OCI-LY1 (cell line): ENCODE results near the gene ODAD3.
A peak's percentile ranks its signal among the peaks of the same experiment; 100 is the strongest.
"Not testable (repeated sequence)": the region's sequence is repeated elsewhere in the genome, so short reads cannot be mapped to it uniquely, and the experiment has no call there.

ENCODE experiments used
- H2AFZ ChIP-seq: fragments of 200-600 bp; sonication (generic), shearing (Covaris generic); 2 replicates; pipeline ENCODE4 v1.6.0; 2014; ENCODE audit warnings: antibody characterized with exemption, mild to moderate bottlenecking, low read length
- H3F3A ChIP-seq: fragments of 200-600 bp; sonication (generic), shearing (Covaris generic); 2 replicates; pipeline ENCODE4 v1.6.0; 2014; ENCODE audit warnings: mild to moderate bottlenecking, antibody characterized with exemption, low read length, moderate library complexity; ENCODE audit not compliant: insufficient read depth
- H3K27ac ChIP-seq: fragments of 200-600 bp; sonication (generic); 2 replicates; pipeline ENCODE4 v1.5.1; 2014; ENCODE audit warnings: low read length, mixed run types, mild to moderate bottlenecking, low read depth; ENCODE audit not compliant: poor library complexity, severe bottlenecking
- H3K27me3 ChIP-seq: fragments of 200-600 bp; sonication (generic); 2 replicates; pipeline ENCODE4 v1.6.0; 2014; ENCODE audit warnings: antibody characterized with exemption, mild to moderate bottlenecking, low read length, moderate library complexity; ENCODE audit not compliant: insufficient read depth
- H3K36me3 ChIP-seq: fragments of 200-600 bp; sonication (generic); 2 replicates; pipeline ENCODE4 v1.6.1; 2014; ENCODE audit warnings: mild to moderate bottlenecking, antibody characterized with exemption, low read length, moderate library complexity, mixed read lengths; ENCODE audit not compliant: insufficient read depth
- H3K4me1 ChIP-seq: fragments of 200-600 bp; sonication (generic); 2 replicates; pipeline ENCODE4 v1.5.1; 2014; ENCODE audit warnings: mild to moderate bottlenecking, low read length, moderate library complexity; ENCODE audit not compliant: insufficient read depth, severe bottlenecking
- H3K4me2 ChIP-seq: fragments of 200-600 bp; sonication (generic), shearing (Covaris generic); 2 replicates; pipeline ENCODE4 v1.6.1; 2014; ENCODE audit warnings: low read length
- H3K4me3 ChIP-seq: fragments of 200-600 bp; sonication (generic); 2 replicates; pipeline ENCODE4 v1.5.1; 2014; ENCODE audit warnings: low read length, low read depth, mild to moderate bottlenecking, mixed read lengths; ENCODE audit not compliant: poor library complexity, severe bottlenecking
- H3K79me2 ChIP-seq: fragments of 200-600 bp; shearing (Covaris generic); 2 replicates; pipeline ENCODE4 v1.6.1; 2016; ENCODE audit warnings: mixed run types, low read length, mixed read lengths; ENCODE audit not compliant: insufficient read depth
- H3K9ac ChIP-seq: fragments of 200-600 bp; sonication (generic), shearing (Covaris generic); 2 replicates; pipeline ENCODE4 v1.6.1; 2014; ENCODE audit warnings: mild to moderate bottlenecking, low read length, mixed read lengths
- H3K9me2 ChIP-seq: fragments of 200-600 bp; sonication (generic), shearing (Covaris generic); 2 replicates; pipeline ENCODE4 v1.6.1; 2014; ENCODE audit warnings: low read depth, mild to moderate bottlenecking, low read length, mixed read lengths
- H3K9me3 ChIP-seq: fragments of 200-600 bp; shearing (Covaris generic); 2 replicates; pipeline ENCODE4 v1.6.1; 2014; ENCODE audit warnings: low read length, mixed read lengths
- H4K20me1 ChIP-seq: fragments of 200-600 bp; sonication (generic), shearing (Covaris generic); 2 replicates; pipeline ENCODE4 v1.6.0; 2016; ENCODE audit warnings: mild to moderate bottlenecking, low read length; ENCODE audit not compliant: insufficient read depth
- CTCF ChIP-seq: fragments of 200-600 bp; sonication (generic), shearing (Covaris generic); IDR thresholded peaks from 2 replicates; pipeline ENCODE4 v1.5.1; 2017; ENCODE audit warnings: mild to moderate bottlenecking, antibody characterized with exemption, low read length, moderate library complexity, mixed read lengths
- EZH2 ChIP-seq: fragments of 200-600 bp; sonication (generic), shearing (Covaris generic); IDR thresholded peaks from 2 replicates; pipeline ENCODE4 v1.8.0; 2017; ENCODE audit warnings: borderline replicate concordance, mixed run types, mild to moderate bottlenecking, antibody characterized with exemption, low read length, moderate library complexity, mixed read lengths

ODAD3 gene

GRCh38 chr19:11457115-11457514 lies 22.2 kb upstream of the ODAD3 start:
- H2AFZ ChIP-seq = no peak overlapping the region
- no peaks in the 10 kb centered on the region for H3F3A ChIP-seq
- H3K9me3 ChIP-seq = no peaks in the 10 kb centered on the region
- no peak overlapping the region for H3K4me3 ChIP-seq
- H3K79me2 ChIP-seq = no peaks in the 10 kb centered on the region
- no peaks in the 10 kb centered on the region for H3K36me3 ChIP-seq
- no peak overlapping the region for H3K9ac ChIP-seq
- 0 out of 2 replicates have a peak, but pooled peaks cover 9% of the 10 kb centered on the region for H3K27me3 ChIP-seq
- no peak for TF ChIP-seq EZH2
- TF ChIP-seq CTCF = no peak
- H3K4me1 ChIP-seq = peaks cover 10% of the 10 kb centered on the region
- H3K4me2 ChIP-seq = no peak overlapping the region
- no peaks in the 10 kb centered on the region for H3K9me2 ChIP-seq
- H3K27ac ChIP-seq = no peak overlapping the region
- no peaks in the 10 kb centered on the region for H4K20me1 ChIP-seq

- no peak for TF ChIP-seq EZH2
- TF ChIP-seq CTCF = no peak
- H3K4me2 ChIP-seq = no peak overlapping the region
- no peaks in the 10 kb centered on the region for H3F3A ChIP-seq
- no peaks in the 10 kb centered on the region for H3K9me3 ChIP-seq
- no peak overlapping the region for H2AFZ ChIP-seq
- 0 out of 2 replicates have a peak, but pooled peaks cover 9% of the 10 kb centered on the region for H3K27me3 ChIP-seq
- H4K20me1 ChIP-seq = no peaks in the 10 kb centered on the region
- H3K9me2 ChIP-seq = no peaks in the 10 kb centered on the region
- no peaks in the 10 kb centered on the region for H3K79me2 ChIP-seq
- no peak overlapping the region for H3K4me3 ChIP-seq
- no peak overlapping the region for H3K9ac ChIP-seq
- H3K4me1 ChIP-seq = peaks cover 14% of the 10 kb centered on the region
- H3K27ac ChIP-seq = no peak overlapping the region
- H3K36me3 ChIP-seq = no peaks in the 10 kb centered on the region
These were observed 21.7 kb upstream of the ODAD3 start for GRCh38 chr19:11456659-11457058.

DNA sequence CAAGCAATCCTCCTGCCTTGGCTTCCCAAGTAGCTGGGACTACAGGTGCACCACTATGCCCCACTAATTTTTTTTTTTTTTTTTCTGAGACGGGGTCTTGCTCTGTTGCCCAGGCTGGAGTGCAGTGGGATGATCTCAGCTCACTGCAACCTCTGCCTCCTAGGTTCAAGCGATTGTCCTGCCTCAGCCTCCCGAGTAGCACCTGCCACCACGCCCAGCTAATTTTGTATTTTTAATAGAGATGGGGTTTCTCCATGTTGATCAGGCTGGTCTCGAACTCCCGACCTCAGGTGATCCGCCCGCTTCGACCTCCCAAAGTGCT lies 20.3 kb upstream of the ODAD3 start:
- H3K4me1 ChIP-seq = peaks cover 14% of the 10 kb centered on the region

DNA sequence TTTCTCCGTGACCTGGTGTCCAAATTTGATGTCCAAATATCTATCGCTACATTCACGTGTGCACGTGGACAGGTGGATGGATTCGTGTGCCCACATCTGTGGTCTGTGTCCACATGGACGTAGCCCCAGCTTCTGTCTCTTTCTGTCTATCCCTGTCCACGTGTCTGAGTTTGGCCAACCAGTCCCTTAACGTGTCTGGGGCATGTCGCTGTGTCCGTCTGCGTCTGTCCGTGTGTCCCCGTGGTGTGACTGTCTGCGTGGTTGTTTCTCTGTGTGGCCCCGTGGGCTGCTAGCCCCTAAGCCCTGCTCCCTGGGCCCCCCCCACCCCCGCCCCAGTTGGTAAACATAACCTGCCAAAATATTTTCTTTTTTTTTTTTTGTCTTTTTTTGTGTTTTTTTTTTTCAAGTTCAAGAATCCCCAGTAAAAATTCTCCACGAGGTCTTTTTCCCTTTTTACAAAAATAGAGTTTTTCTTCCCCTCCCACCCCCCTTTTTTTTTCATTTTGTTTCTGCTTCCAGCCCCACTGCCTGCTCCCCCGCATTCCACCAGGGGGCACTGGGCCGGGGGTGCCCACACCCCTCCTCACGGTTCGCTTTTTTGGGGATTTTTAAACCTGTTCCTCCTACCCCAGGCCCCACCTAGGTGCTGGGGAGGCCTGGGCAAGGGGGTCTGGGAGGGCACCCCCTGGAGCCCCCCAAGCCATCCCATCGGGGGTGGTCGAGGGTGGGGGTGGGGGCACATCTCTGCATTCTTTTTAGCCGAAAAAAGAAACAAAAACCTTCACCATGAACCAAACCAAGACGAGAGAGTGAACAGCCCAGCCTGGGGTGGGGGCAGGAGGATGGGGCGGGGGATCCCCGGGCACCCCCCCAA lies 18.8 kb upstream of the ODAD3 start:
- Histone ChIP-seq H3K79me2 (no peaks in the 10 kb centered on the region), H3F3A (no peaks in the 10 kb centered on the region), H3K4me3 (no peak overlapping the region), H3K9me3 (no peaks in the 10 kb centered on the region), H3K36me3 (peaks cover 19% of the 10 kb centered on the region), H3K4me1 (peaks cover 14% of the 10 kb centered on the region), H3K27ac (no peak overlapping the region), H2AFZ (no peak overlapping the region), H3K4me2 (peak overlapping the region; percentile 42; the same call in 1 of the 2 replicates), H3K9me2 (no peaks in the 10 kb centered on the region), H3K27me3 (0 out of 2 replicates have a peak, but pooled peaks cover 9% of the 10 kb centered on the region), H3K9ac (no peak overlapping the region), H4K20me1 (no peaks in the 10 kb centered on the region)
- TF ChIP-seq CTCF (peak; percentile 78), EZH2 (no peak)

More for the DNA sequence above, 20.3 kb upstream of the ODAD3 start:
- H3F3A ChIP-seq, H3K9me2 ChIP-seq, H3K9ac ChIP-seq, H3K36me3 ChIP-seq, H3K79me2 ChIP-seq, H3K4me3 ChIP-seq, H3K9me3 ChIP-seq, H3K4me2 ChIP-seq, H3K27ac ChIP-seq, H3K27me3 ChIP-seq, H2AFZ ChIP-seq, H4K20me1 ChIP-seq: not testable (repeated sequence)
